ENCODE measurements around the gene OGFR.

The OGFR gene

GRCh38 chr20:62831854-62832211 lies 27.2 kb downstream of the OGFR start:
- POLR2A ChIA-PET = interaction anchor here (0.6 to 1.2 kb wide), 2 partner anchors 13 to 30 kb away, joined by 3 read pairs; partner anchors contain the start of gene TCFL5
- CTCF ChIA-PET = interaction anchor here (0.9 to 2.2 kb wide), 2 partner anchors 9 to 16 kb away, joined by 3 to 10 read pairs; no protein-coding TSS in a partner anchor

GRCh38 chr20:62832212-62832922 lies 27.7 kb downstream of the OGFR start:
- ChIA-PET CTCF (interaction anchor here (0.9 to 2.2 kb wide), 3 partner anchors 10 to 41 kb away, joined by 3 to 10 read pairs (median 3); no protein-coding TSS in a partner anchor), POLR2A (interaction anchor here (0.6 to 1.2 kb wide), 3 partner anchors 13 to 29 kb away, joined by 3 to 4 read pairs (median 3); partner anchors contain the start of gene TCFL5)
- TF ChIP-seq SP1 (IDR thresholded peaks at IDR 0.05) (no peak), FOXK2 (IDR thresholded peaks at IDR 0.05) (no peak), NFRKB (IDR thresholded peaks at IDR 0.05) (no peak), ZNF384 (IDR thresholded peaks at IDR 0.05) (no peak)
- peak; percentile 53 for DNase-seq (ENCODE audit: extremely low spot score)

More at GRCh38 chr20:62831854-62832211, 27.2 kb downstream of the OGFR start:
- no peak for DNase-seq (ENCODE audit: extremely low spot score)
- TF ChIP-seq HDGF (IDR thresholded peaks at IDR 0.05; ENCODE audit: borderline replicate concordance) (no peak), ZNF384 (IDR thresholded peaks at IDR 0.05) (no peak), LEF1 (IDR thresholded peaks at IDR 0.05; ENCODE audit: borderline replicate concordance) (no peak), SUZ12 (IDR thresholded peaks at IDR 0.05) (no peak), FOXK2 (IDR thresholded peaks at IDR 0.05) (no peak), PKNOX1 (IDR thresholded peaks at IDR 0.05) (no peak)

DNA sequence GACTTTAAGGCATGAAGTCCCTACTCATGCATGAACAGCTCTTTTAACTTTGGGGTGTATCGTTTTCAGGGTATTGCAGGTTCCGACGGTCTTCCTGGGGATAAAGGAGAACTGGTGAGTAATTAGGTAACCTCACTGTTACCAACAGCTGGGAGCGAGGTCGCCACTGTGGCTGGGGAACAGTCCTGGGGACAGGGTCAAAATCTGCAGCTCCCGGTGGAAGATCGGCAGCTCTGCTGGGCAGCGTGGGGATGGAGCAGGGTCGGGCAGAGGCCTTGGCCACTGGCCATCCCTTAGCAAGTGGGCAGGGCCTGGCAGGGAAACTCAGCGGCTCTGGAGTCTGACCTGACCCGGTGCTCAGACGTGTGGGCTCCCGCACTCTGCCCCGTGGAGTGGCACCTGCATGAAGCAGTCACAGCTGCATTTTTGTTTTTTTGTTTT lies 28.3 kb downstream of the OGFR start:
- no peak for DNase-seq (ENCODE audit: extremely low spot score)
- TF ChIP-seq PKNOX1 (IDR thresholded peaks at IDR 0.05) (no peak), FOXM1 (IDR thresholded peaks at IDR 0.05; ENCODE audit: borderline replicate concordance) (no peak), ARNT (IDR thresholded peaks at IDR 0.05) (no peak), L3MBTL2 (conservative IDR thresholded peaks at IDR 0.05) (no peak), SUZ12 (IDR thresholded peaks at IDR 0.05) (no peak)
- ChIA-PET CTCF (interaction anchor here (1.1 to 2.2 kb wide), 2 partner anchors 10 to 42 kb away, joined by 3 to 10 read pairs; no protein-coding TSS in a partner anchor), POLR2A (interaction anchor here (1.0 to 1.1 kb wide), 2 partner anchors 14 to 37 kb away, joined by 3 to 4 read pairs; partner anchors contain the start of gene MRGBP)

DNA sequence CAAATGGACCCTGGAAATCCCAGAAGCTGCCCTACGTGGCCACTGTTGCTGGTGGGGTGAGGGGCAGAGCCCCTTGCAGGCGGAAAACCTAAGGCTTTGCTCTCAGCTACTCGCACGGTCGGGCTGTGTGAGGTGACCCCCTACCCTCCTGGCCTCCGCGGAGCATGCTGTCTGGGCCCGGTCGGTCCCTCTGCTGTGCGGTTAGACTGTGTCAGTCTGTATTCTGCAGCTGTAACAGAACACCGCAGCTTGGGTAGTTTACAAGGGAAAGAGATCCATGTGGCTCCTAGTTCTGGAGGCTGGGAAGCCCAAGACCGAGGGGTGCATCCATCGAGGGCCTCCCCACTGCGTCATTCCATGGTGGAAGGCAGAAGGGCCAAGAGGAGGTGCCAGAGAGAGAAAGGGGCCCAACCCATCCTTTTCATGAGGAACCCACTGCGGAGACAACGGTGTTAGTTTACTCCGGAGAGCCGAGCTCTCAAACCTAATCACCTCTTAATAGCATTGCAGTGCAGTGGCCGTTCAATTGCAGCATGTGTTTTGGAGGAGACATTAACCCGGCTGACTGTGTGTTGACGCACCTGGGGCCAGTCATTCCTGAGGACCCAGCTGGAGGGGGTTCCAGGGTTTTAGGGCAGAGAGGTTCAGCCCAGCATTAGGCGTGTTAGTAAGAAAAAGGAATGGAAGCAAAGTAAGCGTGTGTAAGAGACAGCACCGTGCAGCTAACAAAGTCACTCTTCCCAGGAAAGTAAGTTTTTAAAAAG lies 30.5 kb downstream of the OGFR start:
- CTCF ChIA-PET = interaction anchor here (0.8 kb wide), 1 partner anchor 12 kb away, joined by 3 read pairs; no protein-coding TSS in a partner anchor
- TF ChIP-seq TARDBP (IDR thresholded peaks at IDR 0.05) (no peak), HDGF (IDR thresholded peaks at IDR 0.05; ENCODE audit: borderline replicate concordance) (0 out of 2 replicates have a peak, but pooled peaks have one; percentile 19)
- POLR2A ChIA-PET = no interaction called here
- no peak for DNase-seq (ENCODE audit: extremely low spot score)

GRCh38 chr20:62835931-62836861 lies 31.6 kb downstream of the OGFR start:
- POLR2A ChIA-PET = no interaction called here
- no peak for TF ChIP-seq TARDBP (IDR thresholded peaks at IDR 0.05)
- no peak for TF ChIP-seq ELF4 (IDR thresholded peaks at IDR 0.05)
- TF ChIP-seq HDGF (IDR thresholded peaks at IDR 0.05; ENCODE audit: borderline replicate concordance) = no peak
- TF ChIP-seq ARNT (IDR thresholded peaks at IDR 0.05) = no peak
- TF ChIP-seq FOXK2 (IDR thresholded peaks at IDR 0.05) = no peak
- TF ChIP-seq L3MBTL2 (conservative IDR thresholded peaks at IDR 0.05) = no peak
- TF ChIP-seq FOXA1 (IDR thresholded peaks at IDR 0.05) = no peak
- no peak for TF ChIP-seq FOXM1 (IDR thresholded peaks at IDR 0.05; ENCODE audit: borderline replicate concordance)
- TF ChIP-seq SUZ12 (IDR thresholded peaks at IDR 0.05) = no peak
- TF ChIP-seq SP1 (IDR thresholded peaks at IDR 0.05) = no peak
- TF ChIP-seq ZNF384 (IDR thresholded peaks at IDR 0.05) = no peak
- TF ChIP-seq CTBP1 (IDR thresholded peaks at IDR 0.05; ENCODE audit: borderline replicate concordance) = no peak
- no peak for TF ChIP-seq PKNOX1 (IDR thresholded peaks at IDR 0.05)
- no peak for TF ChIP-seq NFRKB (IDR thresholded peaks at IDR 0.05)
- TF ChIP-seq LEF1 (IDR thresholded peaks at IDR 0.05; ENCODE audit: borderline replicate concordance) = no peak
- TF ChIP-seq BHLHE40 (IDR thresholded peaks at IDR 0.05; ENCODE audit: borderline replicate concordance) = no peak
- DNase-seq (ENCODE audit: extremely low spot score) = no peak
- CTCF ChIA-PET = interaction anchor here (0.6 to 0.8 kb wide), 3 partner anchors 11 to 182 kb away, joined by 3 read pairs; no protein-coding TSS in a partner anchor

All from HEK293T (cell line).